ENCODE data around the gene DNAJC1. TPM values are rescaled to one million over a fixed set of nuclear protein-coding genes. Genes with fewer than 3 reads are reported as not detected.

The DNAJC1 gene
- total and polyA plus RNA-seq, 4 donors = 21.2 to 48.1 (median 32.5) TPM

GRCh38 chr10:21744223-21744622, 259.3 kb downstream of the DNAJC1 start:
- no peaks in the 10 kb centered on the region for H3K27me3 ChIP-seq (ENCODE audit: control insufficient read depth in 4 of 4, insufficient read depth in 4 of 4, low read length in 3 of 4)
- H3K4me1 ChIP-seq (ENCODE audit: control insufficient read depth in 4 of 4, insufficient read depth in 4 of 4, low read length in 3 of 4) = peaks cover 0 to 8% (median 4%) of the 10 kb centered on the region in 4 donors
- H3K9me3 ChIP-seq (ENCODE audit: control insufficient read depth in 4 of 4, low read length in 3 of 4) = no peaks in the 10 kb centered on the region
- no peak for DNase-seq (ENCODE audit: low spot score)
- no peak overlapping the region for H3K9ac ChIP-seq (ENCODE audit: low read depth in 1 of 2, low read length in 2 of 2)
- no peak overlapping the region for H3K4me3 ChIP-seq (ENCODE audit: low read depth in 1 of 3, low read length in 3 of 3)
- no peak overlapping the region for H3K27ac ChIP-seq (ENCODE audit: low read depth in 1 of 2, low read length in 2 of 2)
- WGBS = 84% methylated on average over 11 of the region's 11 CpGs
- peaks cover 1 to 24% (median 19%) of the 10 kb centered on the region in 4 donors for H3K36me3 ChIP-seq (ENCODE audit: control insufficient read depth in 4 of 4, insufficient read depth in 3 of 4, low read depth in 1 of 4, low read length in 3 of 4)
- TF ChIP-seq FOXA1 (IDR thresholded peaks at IDR 0.05) (no peak), EGR1 (IDR thresholded peaks at IDR 0.05; ENCODE audit: low read depth in 2 of 2) (no peak), ATF3 (IDR thresholded peaks at IDR 0.05) (no peak), NR2F2 (IDR thresholded peaks at IDR 0.05) (no peak), GABPA (IDR thresholded peaks at IDR 0.05 in 1 of 2, conservative IDR thresholded peaks at IDR 0.05 in 1 of 2) (no peak), ZBTB33 (IDR thresholded peaks at IDR 0.05) (no peak), YY1 (IDR thresholded peaks at IDR 0.05) (no peak), CTCF (IDR thresholded peaks at IDR 0.05; ENCODE audit: low read depth, low read length, missing input control) (no peak), JUND (IDR thresholded peaks at IDR 0.05) (no peak), RXRA (IDR thresholded peaks at IDR 0.05) (no peak), FOXA2 (IDR thresholded peaks at IDR 0.05) (no peak), TAF1 (conservative IDR thresholded peaks at IDR 0.05) (no peak), HNF4G (IDR thresholded peaks at IDR 0.05) (no peak)

- H3K9ac ChIP-seq (ENCODE audit: low read depth in 1 of 2, low read length in 2 of 2) = no peak overlapping the region
- no peak overlapping the region for H3K4me3 ChIP-seq (ENCODE audit: low read depth in 1 of 3, low read length in 3 of 3)
- TF ChIP-seq GABPA (IDR thresholded peaks at IDR 0.05 in 1 of 2, conservative IDR thresholded peaks at IDR 0.05 in 1 of 2) = no peak
- peak; percentile 14 for TF ChIP-seq FOXA2 (IDR thresholded peaks at IDR 0.05)
- no peaks in the 10 kb centered on the region for H3K27me3 ChIP-seq (ENCODE audit: control insufficient read depth in 4 of 4, insufficient read depth in 4 of 4, low read length in 3 of 4)
- no peaks in the 10 kb centered on the region for H3K9me3 ChIP-seq (ENCODE audit: control insufficient read depth in 4 of 4, low read length in 3 of 4)
- H3K36me3 ChIP-seq (ENCODE audit: control insufficient read depth in 4 of 4, insufficient read depth in 3 of 4, low read depth in 1 of 4, low read length in 3 of 4) = peaks cover 1 to 32% (median 26%) of the 10 kb centered on the region in 4 donors
- WGBS = 86% methylated on average over 5 of the region's 5 CpGs
- no peak for DNase-seq (ENCODE audit: low spot score)
- peaks cover 0 to 8% (median 4%) of the 10 kb centered on the region in 4 donors for H3K4me1 ChIP-seq (ENCODE audit: control insufficient read depth in 4 of 4, insufficient read depth in 4 of 4, low read length in 3 of 4)
- H3K27ac ChIP-seq (ENCODE audit: low read depth in 1 of 2, low read length in 2 of 2) = no peak overlapping the region
Observed at GRCh38 chr10:21742740-21743412, 260.7 kb downstream of the DNAJC1 start.

- no peak overlapping the region for H3K4me3 ChIP-seq (ENCODE audit: low read depth in 1 of 3, low read length in 3 of 3)
- H3K27ac ChIP-seq (ENCODE audit: low read depth in 1 of 2, low read length in 2 of 2) = no peak overlapping the region
- 72% methylated on average over 4 of the region's 4 CpGs for WGBS
- H3K9me3 ChIP-seq (ENCODE audit: control insufficient read depth in 4 of 4, low read length in 3 of 4) = no peaks in the 10 kb centered on the region
- H3K4me1 ChIP-seq (ENCODE audit: control insufficient read depth in 4 of 4, insufficient read depth in 4 of 4, low read length in 3 of 4) = peaks cover 0 to 8% (median 4%) of the 10 kb centered on the region in 4 donors
- no peaks in the 10 kb centered on the region for H3K27me3 ChIP-seq (ENCODE audit: control insufficient read depth in 4 of 4, insufficient read depth in 4 of 4, low read length in 3 of 4)
- H3K36me3 ChIP-seq (ENCODE audit: control insufficient read depth in 4 of 4, insufficient read depth in 3 of 4, low read depth in 1 of 4, low read length in 3 of 4) = peaks cover 1 to 32% (median 29%) of the 10 kb centered on the region in 4 donors
- no peak for DNase-seq (ENCODE audit: low spot score)
- no peak overlapping the region for H3K9ac ChIP-seq (ENCODE audit: low read depth in 1 of 2, low read length in 2 of 2)
- TF ChIP-seq YY1 (IDR thresholded peaks at IDR 0.05) = no peak
- TF ChIP-seq SP1 (IDR thresholded peaks at IDR 0.05) = no peak
- TF ChIP-seq, protein P1, sequence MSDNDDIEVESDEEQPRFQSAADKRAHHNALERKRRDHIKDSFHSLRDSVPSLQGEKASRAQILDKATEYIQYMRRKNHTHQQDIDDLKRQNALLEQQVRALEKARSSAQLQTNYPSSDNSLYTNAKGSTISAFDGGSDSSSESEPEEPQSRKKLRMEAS (IDR thresholded peaks at IDR 0.05) = no peak
- TF ChIP-seq RXRA (IDR thresholded peaks at IDR 0.05) = no peak
- TF ChIP-seq FOXA2 (IDR thresholded peaks at IDR 0.05) = no peak
- TF ChIP-seq GABPA (IDR thresholded peaks at IDR 0.05 in 1 of 2, conservative IDR thresholded peaks at IDR 0.05 in 1 of 2) = no peak
- TF ChIP-seq HNF4A (conservative IDR thresholded peaks at IDR 0.05) = no peak
- no peak for TF ChIP-seq RAD21 (IDR thresholded peaks at IDR 0.05)
- TF ChIP-seq NR2F2 (IDR thresholded peaks at IDR 0.05) = no peak
- TF ChIP-seq EGR1 (IDR thresholded peaks at IDR 0.05; ENCODE audit: low read depth in 2 of 2) = no peak
- TF ChIP-seq FOXA1 (IDR thresholded peaks at IDR 0.05) = no peak
- no peak for TF ChIP-seq JUND (IDR thresholded peaks at IDR 0.05)
- TF ChIP-seq CTCF (IDR thresholded peaks at IDR 0.05; ENCODE audit: low read depth, low read length, missing input control) = no peak
- no peak for TF ChIP-seq ATF3 (IDR thresholded peaks at IDR 0.05)
- TF ChIP-seq ZBTB33 (IDR thresholded peaks at IDR 0.05) = no peak
Observed at GRCh38 chr10:21740989-21741388, 262.5 kb downstream of the DNAJC1 start.

Measured in liver (tissue), 9 donors.